Tongue (tissue), 2 donors: Measurements from ENCODE around the gene GPC5. TPM values are rescaled to one million over a fixed set of nuclear protein-coding genes. Genes with fewer than 3 reads are reported as not detected.

Source experiments
- DNase-seq: peaks from one replicate; pipeline ENCODE4 v3.0.0-alpha.2; 2015
- total RNA-seq: library from RNA; depleted of rRNA; stranded (reverse); fragments of >200 nt; gene quantifications from one replicate; pipeline ENCODE4 v1.2.3, GENCODE V29; 2014

GPC5 gene
- total RNA-seq, 1 donor from 2014 or later = 5.4 TPM

DNA sequence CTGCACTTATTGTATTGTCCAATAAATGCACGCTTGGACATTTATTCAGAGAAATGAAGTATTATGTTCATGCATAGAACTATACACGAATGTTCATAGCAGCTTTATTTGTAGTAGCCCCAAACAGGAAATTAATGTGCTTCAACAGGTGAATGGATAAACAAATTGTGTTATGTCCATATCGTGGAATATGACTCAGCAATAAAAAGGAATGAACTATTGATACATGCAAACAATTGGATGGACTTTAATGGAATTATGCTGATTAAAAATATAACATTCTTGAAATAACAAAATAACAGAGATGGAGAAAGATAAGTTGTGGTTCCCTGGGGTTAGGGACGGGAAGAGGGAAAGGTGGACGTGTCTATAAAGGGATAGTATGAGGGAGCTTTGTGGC lies 65.9 kb downstream of the GPC5 start:
- no peak for DNase-seq

DNA sequence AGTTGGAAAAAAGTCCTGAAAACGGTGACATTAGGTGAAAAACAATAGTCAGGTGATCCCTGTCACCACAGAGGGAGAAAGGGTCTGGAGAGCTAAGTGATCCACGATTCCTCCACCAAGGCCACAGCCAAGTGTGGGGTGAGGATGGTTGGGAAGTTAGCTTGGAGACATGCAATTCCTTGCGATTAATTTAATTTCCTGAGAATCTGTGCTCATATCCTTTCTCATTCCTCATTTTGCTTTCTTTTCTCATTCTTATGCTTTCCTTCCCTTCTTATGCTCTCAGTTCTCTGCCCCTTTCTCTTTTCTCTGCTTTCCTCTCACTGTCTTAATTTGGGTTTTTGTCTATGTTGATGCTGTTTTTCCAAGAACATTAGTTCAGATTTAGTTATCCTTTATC lies 68.8 kb downstream of the GPC5 start:
- no peak for DNase-seq

DNA sequence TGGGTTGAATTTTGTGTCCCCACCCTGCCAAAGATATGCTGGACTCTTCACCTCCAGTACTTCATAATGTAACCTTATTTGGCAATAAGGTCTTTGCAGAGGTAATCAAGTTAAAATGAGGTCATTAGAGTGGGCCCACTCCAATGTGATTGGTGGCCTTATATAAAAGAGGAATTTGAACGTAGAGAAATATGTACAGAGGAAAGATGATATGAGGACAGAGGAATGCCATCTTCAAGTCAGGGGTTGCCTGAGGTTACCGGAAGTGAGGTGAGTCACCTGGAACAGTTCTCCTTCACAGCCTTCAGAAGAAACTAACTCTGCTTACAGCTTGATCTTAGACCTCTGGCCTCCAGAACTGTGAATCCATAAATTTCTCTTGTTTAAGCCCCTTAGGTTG lies 69.9 kb downstream of the GPC5 start:
- DNase-seq = no peak

DNA sequence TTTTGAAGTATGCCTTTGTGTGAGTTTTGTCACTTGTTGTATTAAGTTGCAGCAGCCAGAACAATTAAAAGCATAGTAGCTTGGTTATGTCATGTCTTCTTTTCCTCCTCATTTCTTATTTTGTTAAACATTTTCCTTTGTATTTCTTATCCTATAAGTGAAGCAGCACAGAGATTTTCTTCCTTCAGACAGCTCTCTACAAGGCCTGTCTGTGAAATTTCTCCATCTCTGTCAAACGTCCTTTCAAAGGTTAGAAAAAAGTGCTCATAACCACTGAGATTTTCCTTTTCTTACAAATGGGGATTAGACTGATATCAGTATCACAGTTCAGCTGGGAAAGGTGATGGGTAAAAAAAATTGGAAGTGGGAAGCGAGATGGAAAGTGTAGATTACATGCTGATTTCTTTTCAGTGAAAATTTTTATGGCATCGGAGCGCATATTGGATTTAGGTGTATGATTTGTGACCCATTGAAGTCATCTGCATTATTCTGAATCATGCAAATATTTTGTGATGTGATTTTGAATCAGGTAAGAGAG lies 71.7 kb downstream of the GPC5 start:
- no peak for DNase-seq

DNA sequence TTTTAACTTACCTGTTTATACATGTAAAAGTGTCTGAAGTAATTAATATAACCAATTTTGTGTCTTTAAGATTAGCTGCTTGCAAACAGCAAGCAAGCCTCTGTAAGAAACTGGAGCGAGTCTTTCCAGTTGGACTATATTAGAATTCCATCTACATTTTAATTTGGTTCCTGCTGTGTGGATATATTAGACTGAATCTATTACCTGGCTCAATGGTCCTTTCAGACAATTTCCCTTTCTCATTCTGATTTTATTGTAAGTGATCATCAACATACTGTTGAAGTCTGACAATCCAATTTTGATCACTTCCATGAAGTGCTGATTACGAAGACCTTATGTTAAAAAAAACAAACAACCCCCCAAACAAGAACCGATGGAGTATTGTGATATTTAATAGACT lies 72.3 kb downstream of the GPC5 start:
- DNase-seq = no peak

DNA sequence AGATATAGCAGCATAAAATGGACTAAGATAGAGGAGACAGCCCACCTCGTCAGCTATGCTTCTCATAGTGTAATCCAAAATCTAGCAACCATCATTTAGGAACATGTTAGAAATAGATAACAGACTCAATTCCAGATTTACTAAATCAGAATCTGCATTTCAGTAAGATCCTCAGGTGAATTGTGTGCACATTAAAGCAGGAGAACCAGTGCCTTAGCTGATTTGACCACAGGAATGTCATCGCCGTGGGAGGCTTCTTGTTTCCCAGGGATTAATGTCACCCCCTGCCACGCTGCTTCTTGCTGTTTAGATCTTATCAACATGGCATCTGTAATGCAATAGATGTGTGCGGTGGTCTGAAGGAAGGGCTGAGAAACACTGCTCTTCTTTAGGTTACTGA lies 84.0 kb downstream of the GPC5 start:
- no peak for DNase-seq

DNA sequence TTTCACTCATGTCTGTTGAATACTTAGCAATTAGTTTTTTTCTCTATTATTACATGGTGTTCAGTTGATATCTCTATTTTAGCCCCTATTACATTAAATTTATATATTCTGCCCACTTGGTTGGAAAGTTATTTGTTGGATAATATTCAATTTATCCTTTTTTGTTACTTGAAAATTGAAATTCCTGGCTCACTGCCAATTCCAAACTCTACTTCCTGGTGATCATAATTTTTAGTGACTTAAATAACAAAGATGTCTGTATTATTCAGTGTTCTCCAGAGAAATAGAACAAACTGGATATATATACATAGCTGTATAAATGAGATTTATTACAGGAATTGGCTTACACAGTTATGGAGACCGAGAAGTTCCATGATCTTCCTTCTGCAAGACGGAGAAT lies 93.6 kb downstream of the GPC5 start:
- DNase-seq = no peak

DNA sequence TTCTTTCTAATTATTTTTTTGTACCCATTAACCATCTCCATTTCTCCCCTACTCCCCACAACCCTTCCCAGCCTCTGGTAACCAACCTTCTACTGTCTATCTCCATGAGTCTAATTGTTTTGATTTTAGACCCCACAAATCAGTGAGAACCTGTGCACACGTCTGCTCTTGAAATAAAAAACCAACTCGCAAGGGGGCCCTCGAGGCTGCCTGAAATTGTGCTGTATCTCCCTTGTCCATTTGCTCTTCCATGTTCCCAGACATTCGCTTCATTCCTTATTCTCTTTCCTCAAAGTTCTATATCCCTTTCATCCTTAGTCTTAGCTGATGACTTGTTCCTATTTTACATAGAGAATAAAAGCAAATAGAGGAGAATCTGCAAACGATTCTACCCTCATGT lies 95.0 kb downstream of the GPC5 start:
- DNase-seq = no peak

- DNase-seq = no peak
Observed at GRCh38 chr13:91498298-91498697, 99.9 kb downstream of the GPC5 start.

DNA sequence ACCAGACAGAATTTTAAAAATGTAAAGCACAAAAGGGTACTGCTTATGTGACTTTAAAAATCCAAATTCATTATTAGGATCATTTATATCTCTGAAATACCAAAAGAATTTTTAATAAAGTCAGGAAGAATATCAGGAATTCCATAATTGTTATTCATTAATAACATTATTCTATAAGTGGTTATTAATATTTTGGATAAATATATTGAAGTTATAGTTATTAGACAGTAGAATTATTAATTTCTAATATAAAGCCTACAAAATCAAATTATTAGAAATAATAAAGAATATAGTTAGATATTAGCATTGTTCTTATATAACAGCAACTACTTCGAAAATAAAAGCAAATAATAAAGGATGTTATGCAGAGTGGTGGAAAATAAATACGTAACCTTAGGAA lies 105.8 kb downstream of the GPC5 start:
- DNase-seq = no peak

DNA sequence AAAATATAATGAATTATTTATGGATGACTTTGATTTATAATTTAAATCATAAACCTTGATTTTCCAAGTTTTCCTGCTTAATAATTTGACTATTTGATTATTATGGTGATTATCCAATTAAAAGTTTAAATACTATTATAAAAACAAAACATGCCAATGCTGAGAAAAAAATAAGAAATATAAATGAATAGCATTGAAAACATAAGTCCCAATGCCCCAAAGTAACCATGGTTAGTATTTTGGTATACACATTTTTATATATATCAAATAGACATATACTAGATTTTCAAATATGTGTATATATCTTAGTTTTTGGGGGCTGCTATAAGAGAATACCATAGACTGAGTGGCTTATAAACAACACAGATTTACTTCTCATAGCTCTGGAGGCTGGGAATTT lies 108.3 kb downstream of the GPC5 start:
- DNase-seq = no peak

- DNase-seq = no peak
Observed at GRCh38 chr13:91510058-91510457, 111.6 kb downstream of the GPC5 start.

DNA sequence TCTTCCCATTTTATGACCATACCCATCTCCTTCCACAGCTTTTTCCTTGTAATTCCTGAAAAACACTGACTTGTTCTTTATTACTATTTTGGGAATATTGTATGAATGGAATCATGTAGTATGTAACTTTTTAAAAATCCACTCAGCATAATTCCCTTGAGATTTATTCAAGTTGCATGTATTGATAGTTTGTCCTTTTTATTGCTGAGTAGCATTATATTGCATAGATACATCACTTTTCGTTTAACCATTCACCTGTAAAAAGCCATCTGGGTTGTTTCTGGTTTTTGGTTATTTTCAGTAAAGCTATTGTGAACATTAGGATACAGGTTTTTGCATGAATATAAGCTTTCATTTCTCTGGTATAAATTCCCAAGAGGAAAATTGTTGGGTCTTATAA lies 115.4 kb downstream of the GPC5 start:
- no peak for DNase-seq

- no peak for DNase-seq
Observed at GRCh38 chr13:91516799-91517198, 118.4 kb downstream of the GPC5 start.

- no peak for DNase-seq
Observed at GRCh38 chr13:91520952-91521351, 122.5 kb downstream of the GPC5 start.

- no peak for DNase-seq
Observed at GRCh38 chr13:91523116-91523515, 124.7 kb downstream of the GPC5 start.

DNA sequence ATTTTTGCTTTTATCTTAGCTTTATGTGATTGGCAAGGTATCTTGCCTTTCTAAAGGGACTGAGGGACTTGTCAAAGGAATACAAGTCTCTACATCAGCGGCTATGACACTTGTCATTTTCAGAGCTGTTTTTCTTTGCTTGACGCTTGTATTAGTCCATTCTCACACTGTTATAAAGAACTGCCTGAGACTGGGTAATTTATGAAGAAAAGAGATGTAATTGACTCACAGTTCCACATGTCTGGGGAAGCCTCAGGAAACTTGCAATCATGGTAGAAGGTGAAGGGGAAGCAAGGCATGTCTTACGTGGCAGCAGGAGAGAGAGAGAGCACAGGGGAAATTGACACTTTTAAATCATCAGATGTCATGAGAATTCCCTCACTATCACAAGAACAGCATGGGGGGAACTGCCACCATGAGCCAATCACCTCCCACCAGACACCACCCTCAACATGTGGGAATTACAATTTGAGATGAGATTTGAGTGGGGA lies 128.2 kb downstream of the GPC5 start:
- no peak for DNase-seq

DNA sequence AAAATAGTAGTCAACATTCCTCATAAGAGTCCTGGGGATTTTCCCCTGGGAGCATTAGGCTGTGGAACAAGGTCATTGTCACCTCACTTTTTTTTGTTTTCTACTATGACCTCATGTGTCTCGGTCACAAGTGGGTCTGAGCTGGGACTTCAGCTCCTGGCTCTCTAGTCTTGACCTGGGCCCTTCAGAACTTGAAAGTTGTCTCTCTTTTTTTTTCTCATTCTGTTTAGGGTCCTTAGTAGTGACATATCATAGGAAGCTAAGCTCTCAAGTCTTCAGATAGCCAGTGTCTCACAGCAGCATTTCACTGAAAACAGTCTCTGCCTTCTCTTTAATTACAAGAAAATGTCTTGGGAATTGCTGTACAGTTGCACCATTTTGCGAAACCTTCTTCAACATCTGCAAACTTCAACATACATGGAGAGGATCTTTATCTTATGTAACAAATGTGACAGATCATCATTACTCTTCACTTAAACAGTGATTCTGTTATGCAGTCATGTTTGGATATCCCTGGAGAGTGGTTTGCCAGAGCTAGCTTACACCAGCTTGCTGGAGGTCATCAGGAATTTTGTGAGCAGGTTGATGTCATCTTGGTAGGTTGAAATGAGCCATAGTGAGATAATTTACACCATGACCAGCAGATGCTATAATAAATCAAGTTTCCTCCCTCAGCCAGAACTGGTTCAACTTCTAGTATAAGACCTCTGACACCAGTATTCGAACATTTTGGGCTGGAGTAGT lies 131.5 kb downstream of the GPC5 start:
- no peak for DNase-seq

GRCh38 chr13:91531646-91532045 lies 133.2 kb downstream of the GPC5 start:
- no peak for DNase-seq

DNA sequence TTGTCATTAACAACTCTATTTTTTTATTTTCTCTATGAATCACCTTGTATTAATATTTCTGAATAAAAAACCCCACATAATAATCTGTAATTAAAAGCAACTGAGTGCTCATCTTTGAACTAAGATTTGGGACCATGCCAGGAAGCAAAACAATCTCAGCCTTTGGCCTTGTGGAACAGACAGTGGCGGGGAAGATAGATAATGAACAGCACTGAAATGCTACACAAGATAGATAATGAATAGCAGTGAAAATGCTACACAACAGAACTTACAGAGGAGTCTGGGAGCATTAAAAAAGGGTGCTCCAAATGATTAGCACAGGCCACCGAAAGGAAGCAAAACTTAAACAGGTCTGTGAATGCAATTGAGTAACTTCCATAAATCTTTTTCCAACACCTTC lies 134.9 kb downstream of the GPC5 start:
- DNase-seq = no peak

GRCh38 chr13:91534996-91535395 lies 136.6 kb downstream of the GPC5 start:
- DNase-seq = no peak

GRCh38 chr13:91537376-91537775 lies 139.0 kb downstream of the GPC5 start:
- DNase-seq = no peak

DNA sequence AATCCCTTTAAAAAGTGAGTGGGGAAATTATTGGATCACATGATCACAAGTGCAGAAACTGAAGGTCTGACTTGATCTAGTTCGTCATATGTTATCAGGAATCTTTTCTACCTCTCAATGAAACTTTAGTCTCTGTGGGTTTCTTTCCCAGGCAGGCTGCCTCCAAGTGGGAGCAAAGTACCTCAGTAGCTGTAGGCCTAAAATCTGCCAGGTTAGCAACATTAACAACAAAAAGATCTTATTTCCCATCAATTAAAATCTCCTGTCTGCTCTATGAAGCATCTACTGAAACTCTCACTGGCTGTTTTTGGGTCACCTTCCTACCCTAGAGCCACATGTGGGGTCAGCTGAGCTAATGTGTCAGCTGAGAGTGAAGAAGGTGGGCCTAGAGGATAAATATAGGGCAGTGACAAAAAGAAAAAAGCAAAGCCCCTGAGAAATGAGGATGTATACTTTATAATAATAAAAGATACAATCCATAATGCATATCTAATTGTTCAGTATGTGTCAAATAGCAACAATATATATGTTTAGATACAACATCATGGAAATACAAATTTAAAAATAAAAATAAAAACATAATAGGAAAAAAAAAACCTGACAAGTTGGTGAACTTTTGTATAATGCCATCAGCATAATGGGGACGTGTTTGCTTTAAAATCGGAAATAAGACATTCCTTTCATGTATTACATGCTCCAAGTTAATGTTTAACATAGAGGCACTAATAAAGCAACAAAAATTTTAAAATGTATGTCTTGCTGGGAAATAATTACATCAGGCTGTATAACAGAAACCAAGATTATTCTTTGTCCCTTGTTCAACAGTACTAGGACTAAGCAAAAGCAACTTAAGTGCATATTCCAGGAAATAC lies 141.1 kb downstream of the GPC5 start:
- no peak for DNase-seq
